Duodenal mucosa (tissue), 2 donors: ENCODE results near the gene TOGARAM1.

Experiments
- H3K27ac ChIP-seq: one replicate; pipeline ENCODE4 v1.7.0; 2013; ENCODE audit warnings: low read depth, low read length
- H3K27me3 ChIP-seq, 2 donors: one replicate each; pipeline ENCODE4 v1.7.0; 2013; ENCODE audit warnings: low read length in 2 of 2, control low read depth in 1 of 2; ENCODE audit not compliant: insufficient read depth in 2 of 2, control insufficient read depth in 1 of 2
- H3K36me3 ChIP-seq, 2 donors: one replicate each; pipeline ENCODE4 v1.7.0; 2013; ENCODE audit warnings: low read length in 2 of 2, control low read depth in 1 of 2; ENCODE audit not compliant: insufficient read depth in 2 of 2, control insufficient read depth in 1 of 2
- H3K4me1 ChIP-seq, 2 donors: one replicate each; pipeline ENCODE4 v1.7.0; 2013; ENCODE audit warnings: low read length in 2 of 2, control low read depth in 1 of 2; ENCODE audit not compliant: insufficient read depth in 2 of 2, control insufficient read depth in 1 of 2
- H3K4me3 ChIP-seq, 2 donors: one replicate each; pipeline ENCODE4 v1.7.0; 2013; ENCODE audit warnings: low read length in 2 of 2, low read depth in 1 of 2
- H3K9ac ChIP-seq, 2 donors: one replicate each; pipeline ENCODE4 v1.7.0; 2013; ENCODE audit warnings: low read length in 2 of 2, low read depth in 1 of 2
- H3K9me3 ChIP-seq, 2 donors: one replicate each; pipeline ENCODE4 v1.7.0; 2013; ENCODE audit warnings: low read length in 2 of 2, control low read depth in 1 of 2; ENCODE audit not compliant: control insufficient read depth in 1 of 2

TOGARAM1 gene

GRCh38 chr14:44961151-44961553, 838 bp upstream of the TOGARAM1 start:
- peaks cover 30 to 39% of the 10 kb centered on the region in 2 donors for H3K4me1 ChIP-seq

GRCh38 chr14:44962334-44963043, 499 bp downstream of the TOGARAM1 start:
- H3K27ac ChIP-seq: peak overlapping the region; percentile 96
- peak overlapping the region; percentile 88 to 94 for H3K9ac ChIP-seq
- H3K4me1 ChIP-seq: peaks cover 40 to 46% of the 10 kb centered on the region in 2 donors
- H3K9me3 ChIP-seq: no peaks in the 10 kb centered on the region
- H3K27me3 ChIP-seq: no peaks in the 10 kb centered on the region
- no peaks in the 10 kb centered on the region for H3K36me3 ChIP-seq
- peak overlapping the region; percentile 99 to 100 for H3K4me3 ChIP-seq

More at GRCh38 chr14:44961151-44961553, 838 bp upstream of the TOGARAM1 start:
- peak overlapping the region; percentile 96 for H3K27ac ChIP-seq
- no peaks in the 10 kb centered on the region for H3K27me3 ChIP-seq
- no peaks in the 10 kb centered on the region for H3K9me3 ChIP-seq
- no peaks in the 10 kb centered on the region for H3K36me3 ChIP-seq
- peak overlapping the region; percentile 99 to 100 for H3K4me3 ChIP-seq
- H3K9ac ChIP-seq: peak overlapping the region; percentile 98 to 99

GRCh38 chr14:44963044-44963528, 1.1 kb downstream of the TOGARAM1 start:
- no peak overlapping the region for H3K27ac ChIP-seq
- H3K36me3 ChIP-seq: no peaks in the 10 kb centered on the region
- H3K9ac ChIP-seq: peak overlapping the region; percentile 88 to 94
- peaks cover 40 to 45% of the 10 kb centered on the region in 2 donors for H3K4me1 ChIP-seq
- H3K27me3 ChIP-seq: no peaks in the 10 kb centered on the region
- peak overlapping the region; percentile 99 to 100 for H3K4me3 ChIP-seq
- H3K9me3 ChIP-seq: no peaks in the 10 kb centered on the region

GRCh38 chr14:44963775-44964380, 1.9 kb downstream of the TOGARAM1 start:
- Histone ChIP-seq H3K9me3 (no peaks in the 10 kb centered on the region), H3K36me3 (no peaks in the 10 kb centered on the region), H3K27ac (no peak overlapping the region), H3K9ac (peak overlapping the region; percentile 88 to 94), H3K4me1 (peaks cover 34 to 41% of the 10 kb centered on the region in 2 donors), H3K27me3 (no peaks in the 10 kb centered on the region), H3K4me3 (peak overlapping the region; percentile 99 to 100)

- Histone ChIP-seq H3K4me3 (peak overlapping the region; percentile 28 to 65), H3K36me3 (no peaks in the 10 kb centered on the region), H3K4me1 (peaks cover 20 to 30% of the 10 kb centered on the region in 2 donors), H3K9me3 (peaks cover 0 to 6% of the 10 kb centered on the region in 2 donors), H3K27ac (no peak overlapping the region), H3K27me3 (no peaks in the 10 kb centered on the region), H3K9ac (no peak overlapping the region)
Measured at GRCh38 chr14:44966601-44967336, 4.8 kb downstream of the TOGARAM1 start.

GRCh38 chr14:44968714-44969113, 6.7 kb downstream of the TOGARAM1 start:
- Histone ChIP-seq H3K27ac (no peak overlapping the region), H3K36me3 (no peaks in the 10 kb centered on the region), H3K9me3 (peaks cover 0 to 6% of the 10 kb centered on the region in 2 donors), H3K4me3 (no peak overlapping the region), H3K9ac (no peak overlapping the region), H3K4me1 (peaks cover 16 to 23% of the 10 kb centered on the region in 2 donors), H3K27me3 (no peaks in the 10 kb centered on the region)

- Histone ChIP-seq H3K9me3 (peaks cover 0 to 6% of the 10 kb centered on the region in 2 donors), H3K27me3 (no peaks in the 10 kb centered on the region), H3K27ac (no peak overlapping the region), H3K4me3 (no peak overlapping the region), H3K9ac (no peak overlapping the region), H3K4me1 (peaks cover 8 to 13% of the 10 kb centered on the region in 2 donors), H3K36me3 (no peaks in the 10 kb centered on the region)
Measured at GRCh38 chr14:44970907-44971306, 8.9 kb downstream of the TOGARAM1 start.

GRCh38 chr14:44971459-44971858, 9.5 kb downstream of the TOGARAM1 start:
- Histone ChIP-seq H3K9ac (no peak overlapping the region), H3K27me3 (no peaks in the 10 kb centered on the region), H3K27ac (no peak overlapping the region), H3K36me3 (no peaks in the 10 kb centered on the region), H3K9me3 (peaks cover 0 to 6% of the 10 kb centered on the region in 2 donors), H3K4me3 (no peak overlapping the region), H3K4me1 (peaks cover 8 to 13% of the 10 kb centered on the region in 2 donors)

GRCh38 chr14:44979273-44979672, 17.3 kb downstream of the TOGARAM1 start:
- Histone ChIP-seq H3K4me1 (no peaks in the 10 kb centered on the region), H3K36me3 (no peaks in the 10 kb centered on the region), H3K27me3 (no peaks in the 10 kb centered on the region), H3K9ac (no peak overlapping the region), H3K9me3 (no peaks in the 10 kb centered on the region), H3K4me3 (no peak overlapping the region), H3K27ac (no peak overlapping the region)
